ENCODE results near the gene TXK. TPM values are rescaled to one million over a fixed set of nuclear protein-coding genes. Genes with fewer than 3 reads are reported as not detected.

Gene TXK
- total RNA-seq, 1 experiment from 2014 or later: 1.7 TPM

GRCh38 chr4:48163746-48164145, 29.7 kb upstream of the TXK start:
- Mint-ChIP-seq H3K36me3 (ENCODE audit: insufficient read depth, unreplicated experiment) (peaks cover 5% of the 10 kb centered on the region), H3K4me3 (ENCODE audit: unreplicated experiment) (no peak overlapping the region), H3K27me3 (ENCODE audit: insufficient read depth, unreplicated experiment) (no peaks in the 10 kb centered on the region), H3K4me1 (ENCODE audit: low read depth, unreplicated experiment) (peaks cover 11% of the 10 kb centered on the region), H3K27ac (ENCODE audit: unreplicated experiment) (no peak overlapping the region), H3K9me3 (ENCODE audit: unreplicated experiment) (no peaks in the 10 kb centered on the region)
- intact Hi-C loops (cut with micrococcal nuclease; ENCODE audit: unreplicated experiment): no loop called here
- Histone ChIP-seq H3K36me3 (ENCODE audit: control insufficient read depth, insufficient read depth, low read length) (no peaks in the 10 kb centered on the region), H3K4me3 (ENCODE audit: low read depth, low read length) (no peak overlapping the region), H3K4me1 (no peaks in the 10 kb centered on the region), H3K9me3 (no peaks in the 10 kb centered on the region), H3K27me3 (replicated peaks; ENCODE audit: control insufficient read depth, insufficient read depth, low read length) (no peaks in the 10 kb centered on the region)
- DNase-seq: no peak
- no TSS peak for BruUV-seq (replicated peaks)
- CTCF ChIA-PET: no interaction called here
- POLR2A ChIA-PET: no interaction called here
- TF ChIP-seq CTCF (IDR thresholded peaks at IDR 0.05; ENCODE audit: insufficient read depth in 1 of 2, low read depth in 1 of 2, low read length in 1 of 2, severe bottlenecking in 1 of 2, unreplicated experiment in 1 of 2): no peak

GRCh38 chr4:48162162-48162561, 28.1 kb upstream of the TXK start:
- Histone ChIP-seq H3K4me3 (ENCODE audit: low read depth, low read length) (no peak overlapping the region), H3K9me3 (no peaks in the 10 kb centered on the region), H3K36me3 (ENCODE audit: control insufficient read depth, insufficient read depth, low read length) (no peaks in the 10 kb centered on the region), H3K27me3 (replicated peaks; ENCODE audit: control insufficient read depth, insufficient read depth, low read length) (no peaks in the 10 kb centered on the region), H3K4me1 (no peaks in the 10 kb centered on the region)
- peaks cover 5% of the 10 kb centered on the region for H3K36me3 Mint-ChIP-seq (ENCODE audit: insufficient read depth, unreplicated experiment)
- peaks cover 11% of the 10 kb centered on the region for H3K4me1 Mint-ChIP-seq (ENCODE audit: low read depth, unreplicated experiment)
- ChIA-PET CTCF (no interaction called here), POLR2A (no interaction called here)
- BruUV-seq (replicated peaks): no TSS peak
- no peak for TF ChIP-seq CTCF (IDR thresholded peaks at IDR 0.05; ENCODE audit: insufficient read depth in 1 of 2, low read depth in 1 of 2, low read length in 1 of 2, severe bottlenecking in 1 of 2, unreplicated experiment in 1 of 2)
- intact Hi-C loops (cut with micrococcal nuclease; ENCODE audit: unreplicated experiment): no loop called here
- H3K27ac Mint-ChIP-seq (ENCODE audit: unreplicated experiment): no peak overlapping the region
- H3K27me3 Mint-ChIP-seq (ENCODE audit: insufficient read depth, unreplicated experiment): no peaks in the 10 kb centered on the region
- no peak overlapping the region for H3K4me3 Mint-ChIP-seq (ENCODE audit: unreplicated experiment)
- DNase-seq: no peak
- H3K9me3 Mint-ChIP-seq (ENCODE audit: unreplicated experiment): no peaks in the 10 kb centered on the region

GRCh38 chr4:48157271-48157670, 23.2 kb upstream of the TXK start:
- Mint-ChIP-seq H3K4me1 (ENCODE audit: low read depth, unreplicated experiment) (peaks cover 6% of the 10 kb centered on the region), H3K9me3 (ENCODE audit: unreplicated experiment) (peaks cover 9% of the 10 kb centered on the region), H3K27ac (ENCODE audit: unreplicated experiment) (no peak overlapping the region), H3K27me3 (ENCODE audit: insufficient read depth, unreplicated experiment) (no peaks in the 10 kb centered on the region), H3K36me3 (ENCODE audit: insufficient read depth, unreplicated experiment) (peaks cover 5% of the 10 kb centered on the region), H3K4me3 (ENCODE audit: unreplicated experiment) (no peak overlapping the region)
- Histone ChIP-seq H3K36me3 (ENCODE audit: control insufficient read depth, insufficient read depth, low read length) (no peaks in the 10 kb centered on the region), H3K27me3 (replicated peaks; ENCODE audit: control insufficient read depth, insufficient read depth, low read length) (no peaks in the 10 kb centered on the region), H3K4me1 (no peaks in the 10 kb centered on the region), H3K4me3 (ENCODE audit: low read depth, low read length) (no peak overlapping the region), H3K9me3 (peaks cover 13% of the 10 kb centered on the region)
- intact Hi-C loops (cut with micrococcal nuclease; ENCODE audit: unreplicated experiment): no loop called here
- POLR2A ChIA-PET: no interaction called here
- CTCF ChIA-PET: no interaction called here
- BruUV-seq (replicated peaks): no TSS peak
- DNase-seq: no peak
- TF ChIP-seq CTCF (IDR thresholded peaks at IDR 0.05; ENCODE audit: insufficient read depth in 1 of 2, low read depth in 1 of 2, low read length in 1 of 2, severe bottlenecking in 1 of 2, unreplicated experiment in 1 of 2): no peak
